IMR-90 (cell line): ENCODE data around the gene CIZ1. TPM values are rescaled to one million over a fixed set of nuclear protein-coding genes. Genes with fewer than 3 reads are reported as not detected.

Experiments
- polyA plus RNA-seq, 3 experiments: library from polyadenylated mRNA; depleted of rRNA; stranded (reverse); fragments of >200 nt; gene quantifications; 2 replicates each; pipeline ENCODE4 v1.2.3, GENCODE V29; 2012; ENCODE audit warnings: low replicate concordance in 1 of 3
- total RNA-seq: library from RNA; depleted of rRNA; stranded (reverse); fragments of >200 nt; gene quantifications from 2 replicates; pipeline ENCODE4 v1.2.3, GENCODE V29; 2012; rRNA removed

Gene CIZ1
- total and polyA plus RNA-seq, 2 of the 4 experiments (the other 2 are of a cell fraction): 13.8 to 51.9 TPM

Other genes starting within 250 kb of the CIZ1 start
- gene EEIG1, start 210.6 kb downstream of the CIZ1 start, total RNA-seq: 1.1 TPM in 2 replicates
- gene EEIG1, start 210.6 kb downstream of the CIZ1 start, polyA plus RNA-seq (2012; rRNA removed): 17.5 and 23.2 TPM in 2 replicates
- gene NAIF1, start 124.3 kb downstream of the CIZ1 start, total RNA-seq: 8.3 and 9.7 TPM in 2 replicates
- gene NAIF1, start 124.3 kb downstream of the CIZ1 start, polyA plus RNA-seq (2012; rRNA removed): 10.1 and 10.4 TPM in 2 replicates
- 17.9 and 20.3 TPM in 2 replicates for gene SLC25A25, start 123.3 kb downstream of the CIZ1 start, total RNA-seq
- 14.0 and 19.1 TPM in 2 replicates for gene SLC25A25, start 123.3 kb downstream of the CIZ1 start, polyA plus RNA-seq (2012; rRNA removed)
- gene PTGES2, start 63.8 kb downstream of the CIZ1 start, total RNA-seq: 90.3 and 107 TPM in 2 replicates
- 99.2 and 100 TPM in 2 replicates for gene PTGES2, start 63.8 kb downstream of the CIZ1 start, polyA plus RNA-seq (2012; rRNA removed)
- not detected in 2 replicates for gene LCN2, start 42.1 kb downstream of the CIZ1 start, total RNA-seq
- gene LCN2, start 42.1 kb downstream of the CIZ1 start, polyA plus RNA-seq (2012; rRNA removed): not detected in 2 replicates
- gene BBLN, start 31.3 kb downstream of the CIZ1 start, total RNA-seq: 25.1 and 27.5 TPM in 2 replicates
- gene BBLN, start 31.3 kb downstream of the CIZ1 start, polyA plus RNA-seq (2012; rRNA removed): 103 and 146 TPM in 2 replicates
- gene DNM1, start 11.8 kb upstream of the CIZ1 start, total RNA-seq: 11.4 and 13.6 TPM in 2 replicates
- 17.7 and 19.3 TPM in 2 replicates for gene DNM1, start 11.8 kb upstream of the CIZ1 start, polyA plus RNA-seq (2012; rRNA removed)
- gene GOLGA2, start 84.4 kb upstream of the CIZ1 start, total RNA-seq: 118 TPM in 2 replicates
- gene GOLGA2, start 84.4 kb upstream of the CIZ1 start, polyA plus RNA-seq (2012; rRNA removed): 124 and 146 TPM in 2 replicates
- gene SWI5, start 84.7 kb upstream of the CIZ1 start, total RNA-seq: 37.5 and 38.9 TPM in 2 replicates
- 93.5 and 99.7 TPM in 2 replicates for gene SWI5, start 84.7 kb upstream of the CIZ1 start, polyA plus RNA-seq (2012; rRNA removed)
- 16.7 and 21.3 TPM in 2 replicates for gene TRUB2, start 130.9 kb upstream of the CIZ1 start, total RNA-seq
- gene TRUB2, start 130.9 kb upstream of the CIZ1 start, polyA plus RNA-seq (2012; rRNA removed): 17.4 and 18.0 TPM in 2 replicates
- gene COQ4, start 131.3 kb upstream of the CIZ1 start, total RNA-seq: 20.0 and 20.1 TPM in 2 replicates
- gene COQ4, start 131.3 kb upstream of the CIZ1 start, polyA plus RNA-seq (2012; rRNA removed): 40.7 and 41.4 TPM in 2 replicates
- 9.2 and 9.7 TPM in 2 replicates for gene SLC27A4, start 149.0 kb upstream of the CIZ1 start, total RNA-seq
- 13.7 and 14.8 TPM in 2 replicates for gene SLC27A4, start 149.0 kb upstream of the CIZ1 start, polyA plus RNA-seq (2012; rRNA removed)
- gene URM1, start 179.8 kb upstream of the CIZ1 start, total RNA-seq: 20.6 and 33.2 TPM in 2 replicates
- 66.9 and 75.6 TPM in 2 replicates for gene URM1, start 179.8 kb upstream of the CIZ1 start, polyA plus RNA-seq (2012; rRNA removed)
- gene CERCAM, start 229.3 kb upstream of the CIZ1 start, total RNA-seq: 15.1 and 16.1 TPM in 2 replicates
- 118 and 146 TPM in 2 replicates for gene CERCAM, start 229.3 kb upstream of the CIZ1 start, polyA plus RNA-seq (2012; rRNA removed)